HG03442 (cell line): ENCODE measurements around the gene PSG1.
"Not testable (repeated sequence)": the region's sequence is repeated elsewhere in the genome, so short reads cannot be mapped to it uniquely, and the experiment has no call there.

ENCODE experiments used
- ATAC-seq: cut with Tn5 transposase; IDR thresholded peaks from one replicate; pipeline ENCODE4 v1.9.1; 2021; ENCODE audit warnings: mild to moderate bottlenecking, moderate library complexity; ENCODE audit not compliant: unreplicated experiment

Gene PSG1

GRCh38 chr19:42831221-42832019, 48.1 kb downstream of the PSG1 start:
- no peak for ATAC-seq

- ATAC-seq = not testable (repeated sequence)
Measured at GRCh38 chr19:42821306-42821977, 58.1 kb downstream of the PSG1 start.

- ATAC-seq = not testable (repeated sequence)
Measured at GRCh38 chr19:42819960-42820650, 59.4 kb downstream of the PSG1 start.

- no peak for ATAC-seq
Measured at GRCh38 chr19:42816894-42817293, 62.6 kb downstream of the PSG1 start.
